HK-2 (cell line): ENCODE data around the gene P2RX6.

ENCODE experiments used
- DNase-seq: peaks from one replicate; pipeline ENCODE4 v3.0.0-alpha.2; 2018; ENCODE audit not compliant: unreplicated experiment

Gene P2RX6

DNA sequence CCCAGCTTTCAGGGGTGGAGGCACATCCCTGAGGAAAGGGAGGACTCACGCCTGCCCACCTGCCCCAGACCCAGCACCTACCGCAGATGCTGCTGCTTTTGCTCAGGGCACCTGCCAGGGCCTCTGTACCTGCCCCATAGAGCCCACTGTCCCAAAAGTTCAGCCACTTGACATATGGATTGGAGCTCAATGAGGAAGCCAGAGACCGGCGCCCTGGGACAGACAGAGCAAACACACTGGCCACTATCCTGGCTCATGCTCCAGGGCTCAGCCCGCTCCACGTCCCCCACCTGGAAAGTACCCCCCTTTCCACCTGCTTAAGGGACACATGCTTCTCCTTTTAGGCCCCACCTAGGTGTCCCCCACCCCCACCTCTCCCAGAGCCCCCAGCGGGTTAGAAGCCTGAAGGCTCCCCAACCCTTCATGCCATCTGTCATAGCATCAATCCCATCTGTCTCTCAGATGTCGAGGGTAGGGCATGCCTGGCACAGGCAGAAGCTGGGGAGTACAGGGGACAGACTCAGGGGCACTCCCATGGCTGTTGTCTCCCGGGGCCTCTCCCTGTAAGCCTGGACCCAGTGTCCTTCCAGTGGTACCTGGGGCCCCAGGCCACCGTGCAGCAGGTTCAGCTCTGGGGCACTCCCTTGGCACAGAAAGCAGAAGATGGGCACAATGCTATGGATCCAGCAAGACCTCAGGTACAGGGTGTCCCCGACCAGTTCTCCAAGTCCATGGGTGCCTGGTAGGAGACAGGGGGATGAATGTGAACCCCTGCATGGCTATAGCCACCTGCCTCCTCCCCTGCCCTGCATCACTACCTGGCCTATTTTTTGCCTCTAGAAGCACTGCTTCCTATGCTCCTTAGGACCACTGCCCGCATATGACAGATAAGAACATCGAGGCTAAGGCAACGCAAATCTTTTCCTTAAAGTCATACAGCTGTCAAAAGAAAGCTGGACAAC, 2.2 kb upstream of the P2RX6 start:
- no peak for DNase-seq

DNA sequence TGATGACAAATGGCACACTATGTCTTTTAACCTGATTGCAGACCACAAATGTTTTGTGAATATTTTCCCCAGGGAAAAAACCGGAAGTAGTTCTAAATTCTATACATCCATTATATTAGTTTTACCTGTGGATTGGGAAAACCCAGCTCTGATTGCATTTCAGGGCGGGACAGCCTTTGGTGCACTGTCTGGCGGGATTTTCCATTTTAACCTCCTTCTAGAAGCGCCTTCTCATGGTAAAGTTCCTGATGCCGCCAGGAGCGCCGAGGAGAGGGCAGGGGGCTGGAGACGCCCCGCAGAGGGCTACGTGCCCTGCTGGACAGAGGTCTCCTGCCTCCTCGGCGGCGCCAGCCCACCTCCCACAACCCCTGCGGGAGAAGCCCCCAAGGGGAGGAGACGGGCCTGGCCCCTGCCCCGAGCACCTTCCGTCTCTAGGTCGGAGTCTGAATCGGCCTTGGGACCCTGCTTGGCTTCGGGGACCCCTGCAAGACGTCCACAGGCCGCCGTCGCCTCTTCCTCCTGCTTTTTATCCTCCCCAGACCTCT, 1.2 kb upstream of the P2RX6 start:
- DNase-seq, result no peak

DNA sequence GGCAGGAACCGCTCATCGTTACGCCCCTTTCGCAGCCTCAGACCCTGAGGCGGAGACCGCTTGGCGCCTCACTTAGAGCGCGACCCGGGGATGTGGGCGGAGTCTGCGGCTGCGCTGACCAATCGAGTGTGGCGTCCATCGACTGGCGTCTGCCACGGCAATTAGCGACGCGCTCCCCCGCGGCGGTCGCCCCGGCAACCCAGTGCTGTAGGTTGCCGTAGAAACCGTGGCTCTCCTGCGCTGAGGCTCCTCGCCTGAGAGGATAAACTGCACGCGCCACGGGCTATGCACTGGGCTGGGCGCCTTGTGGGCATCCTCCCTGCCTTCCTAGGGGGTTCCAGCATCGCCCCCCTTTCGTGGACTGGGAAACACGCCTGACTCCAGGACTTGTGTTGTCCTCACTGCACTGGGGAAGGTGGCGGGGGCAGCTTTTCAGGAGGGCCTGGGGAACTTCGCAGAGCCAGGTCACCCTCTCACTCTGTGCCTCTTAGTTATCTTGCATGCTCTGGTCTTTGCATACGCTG, 701 bp upstream of the P2RX6 start:
- peak; percentile 90 for DNase-seq

DNA sequence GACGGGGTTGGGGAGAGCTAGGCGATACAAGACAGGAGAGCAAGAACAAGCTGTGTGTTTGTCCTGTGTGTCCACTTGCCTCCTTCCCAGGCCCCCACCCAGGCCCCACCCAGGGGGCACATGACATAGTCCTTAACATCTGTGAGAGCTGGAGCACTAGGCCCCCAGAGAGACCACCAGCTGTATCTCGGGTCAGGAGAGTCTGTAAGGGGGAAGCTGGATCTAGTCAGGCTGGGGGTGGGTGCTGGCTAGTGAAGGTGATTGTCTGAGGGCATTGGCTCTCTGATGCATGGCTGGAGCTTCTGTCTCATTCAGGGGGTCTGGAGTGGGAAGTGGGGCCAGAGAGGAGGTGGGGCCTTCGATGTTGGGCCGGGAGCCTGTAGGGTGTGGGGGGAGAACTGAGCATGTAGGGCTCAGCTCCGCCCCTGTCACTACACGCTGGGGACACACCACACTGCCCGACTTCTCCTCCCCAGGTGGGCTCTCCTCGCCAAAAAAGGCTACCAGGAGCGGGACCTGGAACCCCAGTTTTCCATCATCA, 571 bp downstream of the P2RX6 start:
- no peak for DNase-seq

DNA sequence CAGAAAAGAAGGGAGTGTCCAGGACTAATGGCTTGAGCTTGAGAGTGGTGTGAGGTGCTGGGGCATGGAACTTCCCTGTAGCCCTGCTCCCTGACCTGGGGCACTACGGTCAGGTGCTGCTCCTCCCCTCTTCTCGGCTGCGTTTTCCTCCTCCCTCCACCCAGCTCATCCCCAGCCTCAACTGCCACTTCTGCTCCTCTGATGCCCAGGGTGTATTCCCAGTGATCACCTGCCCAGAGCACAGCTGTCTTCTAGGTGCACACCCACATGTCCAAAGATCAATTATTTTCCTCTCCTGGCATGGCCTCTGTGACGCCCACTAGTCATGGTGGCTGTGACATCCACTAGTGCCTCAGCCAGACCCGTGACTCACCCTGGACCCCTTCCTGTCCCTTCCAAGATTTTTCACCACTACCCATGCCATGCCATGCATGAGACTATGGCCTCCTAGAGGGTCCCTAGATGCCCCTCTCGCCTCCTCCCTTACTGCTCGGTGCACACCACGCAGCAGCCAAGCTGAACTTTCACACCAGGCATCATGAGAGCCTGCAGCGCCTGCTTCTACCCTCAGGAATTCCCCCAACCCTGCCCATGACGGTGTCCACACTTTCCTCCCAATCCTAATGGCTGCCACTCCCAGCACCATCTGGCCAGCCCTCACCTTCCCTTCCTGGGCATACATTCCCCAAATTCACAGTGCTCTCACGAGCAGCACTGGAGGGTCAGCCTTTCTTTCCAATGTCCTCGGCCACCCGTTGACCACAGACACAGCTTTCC, 1.9 kb downstream of the P2RX6 start:
- DNase-seq, result no peak

DNA sequence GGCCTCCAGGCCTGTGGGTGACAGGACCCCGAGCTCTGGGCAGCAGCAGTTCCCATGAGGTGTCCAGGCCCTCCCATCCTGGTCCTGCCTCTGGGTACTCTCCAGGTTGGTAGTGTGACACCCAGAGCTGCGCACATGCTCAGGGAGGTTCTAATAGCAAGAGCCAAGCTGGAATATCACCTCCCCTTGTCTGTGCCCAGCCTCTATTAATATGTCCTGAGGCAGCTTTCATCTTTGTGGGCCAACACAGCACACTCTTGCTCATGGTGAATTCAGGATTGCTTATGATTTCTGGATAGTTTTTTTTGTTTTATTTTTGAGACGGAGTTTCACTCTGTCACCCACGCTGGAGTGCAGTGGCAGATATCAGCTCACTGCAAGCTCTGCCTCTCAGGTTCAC, 3.3 kb downstream of the P2RX6 start:
- no peak for DNase-seq

DNA sequence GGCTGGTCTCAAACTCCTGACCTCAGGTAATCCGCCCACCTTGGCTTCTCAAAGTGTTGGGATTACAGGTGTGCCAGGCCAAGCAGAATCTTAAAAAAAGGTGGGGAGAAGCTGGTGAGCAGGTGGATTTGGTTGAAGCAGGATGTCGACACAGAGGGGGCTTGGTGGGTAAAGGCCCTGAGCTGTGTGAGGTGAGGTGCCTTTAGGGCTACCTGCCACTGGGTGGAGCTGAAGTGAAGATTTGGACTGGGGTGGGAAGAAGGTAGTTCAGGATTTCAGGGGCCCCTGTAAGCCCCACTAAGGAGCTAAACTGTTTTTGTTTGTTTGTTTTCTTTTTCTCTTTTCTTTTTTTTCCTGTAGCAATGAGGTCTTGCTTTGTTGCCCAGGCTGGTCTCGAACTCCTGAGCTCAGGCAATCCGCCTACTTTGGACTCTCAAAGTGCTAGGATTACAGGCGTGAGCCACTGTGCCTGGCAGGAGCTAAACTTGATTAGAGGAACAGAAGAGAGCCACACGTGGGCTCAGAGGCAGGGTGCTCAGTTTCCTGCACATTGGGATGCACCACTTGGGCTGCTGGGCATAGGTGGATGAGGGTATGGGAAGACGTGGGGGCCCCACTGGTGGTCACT, 6.0 kb downstream of the P2RX6 start:
- DNase-seq, result no peak

DNA sequence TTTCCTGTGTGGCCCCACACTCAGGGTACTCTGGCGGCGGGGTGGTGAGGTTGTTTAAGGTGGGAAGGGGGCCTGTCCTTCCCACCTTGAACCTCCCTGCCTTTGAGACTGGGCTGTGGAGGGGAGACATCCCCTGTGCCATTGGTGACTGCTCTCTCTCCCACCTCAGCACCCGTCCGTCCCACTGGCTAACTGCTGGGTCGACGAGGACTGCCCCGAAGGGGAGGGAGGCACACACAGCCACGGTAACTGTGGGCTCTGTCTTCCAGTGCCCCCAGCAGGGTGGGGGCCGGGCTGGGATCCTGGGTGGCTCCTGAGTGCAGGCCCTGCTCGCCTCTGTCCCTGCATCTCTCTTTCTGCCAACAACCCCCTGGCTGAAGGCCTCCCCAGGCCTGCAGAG, 7.5 kb downstream of the P2RX6 start:
- no peak for DNase-seq

DNA sequence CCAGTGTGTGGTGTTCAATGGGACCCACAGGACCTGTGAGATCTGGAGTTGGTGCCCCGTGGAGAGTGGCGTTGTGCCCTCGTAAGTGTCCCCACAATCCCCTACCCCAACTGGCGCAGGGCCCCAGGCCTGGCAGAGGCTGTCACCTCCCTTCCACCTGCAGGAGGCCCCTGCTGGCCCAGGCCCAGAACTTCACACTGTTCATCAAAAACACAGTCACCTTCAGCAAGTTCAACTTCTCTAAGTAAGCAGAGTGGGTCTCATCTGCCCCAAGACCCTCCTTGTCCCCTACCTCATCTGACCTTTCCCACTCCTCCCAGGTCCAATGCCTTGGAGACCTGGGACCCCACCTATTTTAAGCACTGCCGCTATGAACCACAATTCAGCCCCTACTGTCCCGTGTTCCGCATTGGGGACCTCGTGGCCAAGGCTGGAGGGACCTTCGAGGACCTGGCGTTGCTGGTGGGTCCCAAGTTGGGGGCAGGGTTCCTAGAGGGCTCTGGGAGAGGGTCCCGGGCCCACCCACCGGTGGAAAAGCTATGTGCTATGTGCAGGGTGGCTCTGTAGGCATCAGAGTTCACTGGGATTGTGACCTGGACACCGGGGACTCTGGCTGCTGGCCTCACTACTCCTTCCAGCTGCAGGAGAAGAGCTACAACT, 8.1 kb downstream of the P2RX6 start:
- no peak for DNase-seq

DNA sequence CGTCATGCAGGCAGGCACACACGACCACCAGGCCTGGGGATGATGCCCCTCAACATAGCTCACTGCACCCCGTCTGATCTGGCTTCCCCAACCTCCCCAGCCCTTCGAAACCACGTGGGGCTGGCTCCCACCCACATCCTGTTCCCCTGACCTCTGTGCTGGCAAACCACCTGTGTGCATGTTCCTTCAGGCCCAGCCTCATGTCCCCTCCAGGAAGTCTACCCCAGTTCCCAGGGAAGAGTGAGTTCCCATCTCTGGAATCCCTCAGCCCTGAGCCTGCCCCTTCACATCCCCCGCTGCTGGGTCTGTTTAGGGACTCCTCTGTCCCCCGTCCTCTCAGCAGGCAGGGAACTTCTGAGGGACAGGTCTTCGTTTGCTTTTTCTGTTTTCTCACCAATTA, 10.3 kb downstream of the P2RX6 start:
- no peak for DNase-seq

DNA sequence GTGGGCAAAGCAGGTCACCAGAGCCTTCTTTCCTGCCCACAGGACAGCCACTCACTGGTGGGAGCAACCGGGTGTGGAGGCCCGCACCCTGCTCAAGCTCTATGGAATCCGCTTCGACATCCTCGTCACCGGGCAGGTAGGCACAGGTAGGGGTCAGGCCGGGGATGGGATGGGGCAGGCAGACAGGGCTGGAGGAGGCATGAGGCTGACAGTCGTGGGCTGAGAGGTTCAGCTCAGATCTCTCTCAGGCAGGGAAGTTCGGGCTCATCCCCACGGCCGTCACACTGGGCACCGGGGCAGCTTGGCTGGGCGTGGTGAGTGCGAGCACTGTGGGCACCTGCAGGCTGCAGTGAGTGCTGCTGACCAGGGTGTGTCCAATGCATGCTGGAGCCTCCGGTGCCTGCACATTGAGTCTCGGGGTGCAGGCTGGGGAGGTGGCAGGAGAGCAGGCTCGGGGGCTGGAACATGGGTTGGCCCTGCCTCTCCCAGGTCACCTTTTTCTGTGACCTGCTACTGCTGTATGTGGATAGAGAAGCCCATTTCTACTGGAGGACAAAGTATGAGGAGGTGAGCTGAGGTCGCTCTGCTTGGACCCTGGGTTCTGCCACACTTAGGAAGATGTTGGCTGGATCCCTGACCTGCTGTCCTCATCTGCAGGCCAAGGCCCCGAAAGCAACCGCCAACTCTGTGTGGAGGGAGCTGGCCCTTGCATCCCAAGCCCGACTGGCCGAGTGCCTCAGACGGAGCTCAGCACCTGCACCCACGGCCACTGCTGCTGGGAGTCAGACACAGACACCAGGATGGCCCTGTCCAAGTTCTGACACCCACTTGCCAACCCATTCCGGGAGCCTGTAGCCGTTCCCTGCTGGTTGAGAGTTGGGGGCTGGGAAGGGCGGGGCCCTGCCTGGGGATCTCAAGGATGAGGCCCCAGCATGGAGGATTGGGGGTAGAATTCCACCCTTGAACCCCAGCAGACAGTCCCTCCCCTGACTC, 11.1 kb downstream of the P2RX6 start:
- no peak for DNase-seq

DNA sequence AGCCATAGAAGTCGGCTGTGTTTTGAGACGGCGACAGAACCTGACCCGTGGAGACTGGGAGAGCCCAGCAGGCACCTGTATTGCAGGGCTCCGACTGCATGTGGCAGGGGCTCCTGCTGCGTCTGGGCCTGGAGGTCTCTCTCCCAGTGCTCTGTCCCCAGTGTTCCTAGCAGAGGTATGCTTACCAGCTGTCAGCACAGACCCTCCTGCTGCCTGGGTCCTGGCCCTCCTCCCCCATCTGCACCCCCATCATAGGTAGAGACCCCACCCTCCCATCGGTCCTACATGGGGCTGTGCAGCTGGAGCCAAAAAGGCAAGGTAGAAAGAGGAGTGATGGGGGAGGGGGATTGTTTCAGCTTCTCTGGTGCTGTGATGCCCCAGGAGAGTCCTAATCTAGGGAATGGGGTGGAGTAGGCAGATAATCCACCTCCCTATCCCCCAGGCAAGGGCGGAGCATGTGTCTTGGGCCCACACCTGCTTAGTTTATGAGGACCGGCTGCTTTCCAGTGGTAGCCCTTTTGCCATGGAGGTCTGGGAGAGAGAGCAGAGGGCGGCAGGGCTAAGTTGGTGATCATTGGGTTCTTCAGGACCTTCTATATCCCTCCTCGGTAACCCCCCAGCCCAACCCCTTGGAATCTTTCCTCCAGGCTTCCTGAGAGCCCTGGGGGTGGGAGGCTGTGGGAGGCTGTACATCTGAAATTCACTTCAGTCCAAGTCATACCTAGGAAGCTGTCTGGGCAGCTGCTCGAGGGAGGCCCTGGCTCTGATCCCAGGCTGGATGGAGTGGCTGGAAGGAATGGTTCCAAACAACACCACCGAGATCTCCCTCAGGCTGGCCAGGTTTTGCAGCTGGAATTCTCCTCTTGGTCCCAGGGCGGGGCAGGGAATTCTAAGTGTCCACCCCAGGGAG, 12.1 kb downstream of the P2RX6 start:
- no peak for DNase-seq

DNA sequence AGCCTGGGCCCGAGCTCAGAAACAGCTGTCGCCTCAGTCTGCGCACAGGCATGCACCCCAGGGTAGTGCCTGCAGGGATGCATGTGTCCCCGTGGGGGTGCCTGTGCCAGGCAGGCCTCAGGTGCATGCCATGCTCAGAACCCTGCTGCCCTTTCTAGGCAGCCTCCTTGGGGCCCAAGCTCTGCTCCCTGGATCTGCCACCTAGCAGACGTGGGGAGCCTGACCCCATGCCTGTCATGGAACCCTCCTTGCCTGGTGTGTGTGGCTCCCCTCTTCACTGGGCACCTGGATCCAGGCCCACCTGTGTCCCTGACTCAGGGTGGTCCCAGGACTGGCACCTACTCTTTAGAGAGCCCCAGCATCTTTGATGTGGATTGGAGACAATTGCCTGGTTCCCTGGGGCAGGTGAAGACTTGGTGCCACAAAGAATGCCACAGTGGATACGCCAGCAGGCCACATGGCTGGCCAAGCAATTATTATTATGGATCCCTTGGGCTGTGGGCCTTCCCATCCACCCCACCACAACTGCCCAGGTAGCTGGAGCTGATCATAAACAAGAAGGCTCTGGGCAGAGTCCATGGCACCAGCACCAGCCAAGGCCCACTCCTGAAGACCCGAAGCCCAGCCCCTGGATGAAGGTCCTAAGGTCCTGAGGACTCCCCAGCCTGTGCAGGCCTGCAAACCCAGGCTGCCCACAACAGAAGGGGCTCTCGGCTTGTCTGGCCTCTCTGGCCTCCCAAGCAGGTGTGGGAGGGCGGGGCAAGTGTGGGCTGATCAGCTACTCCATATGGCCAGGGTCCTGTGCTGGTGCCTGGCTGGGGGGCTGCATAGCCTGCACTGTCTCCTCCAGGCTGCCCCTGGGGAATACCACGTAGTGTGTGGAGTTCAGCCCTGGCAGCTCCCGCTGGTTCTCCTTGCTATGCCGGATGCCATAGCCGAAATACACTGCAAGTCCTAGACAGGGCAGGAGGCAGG, 13.6 kb downstream of the P2RX6 start:
- DNase-seq, result no peak

DNA sequence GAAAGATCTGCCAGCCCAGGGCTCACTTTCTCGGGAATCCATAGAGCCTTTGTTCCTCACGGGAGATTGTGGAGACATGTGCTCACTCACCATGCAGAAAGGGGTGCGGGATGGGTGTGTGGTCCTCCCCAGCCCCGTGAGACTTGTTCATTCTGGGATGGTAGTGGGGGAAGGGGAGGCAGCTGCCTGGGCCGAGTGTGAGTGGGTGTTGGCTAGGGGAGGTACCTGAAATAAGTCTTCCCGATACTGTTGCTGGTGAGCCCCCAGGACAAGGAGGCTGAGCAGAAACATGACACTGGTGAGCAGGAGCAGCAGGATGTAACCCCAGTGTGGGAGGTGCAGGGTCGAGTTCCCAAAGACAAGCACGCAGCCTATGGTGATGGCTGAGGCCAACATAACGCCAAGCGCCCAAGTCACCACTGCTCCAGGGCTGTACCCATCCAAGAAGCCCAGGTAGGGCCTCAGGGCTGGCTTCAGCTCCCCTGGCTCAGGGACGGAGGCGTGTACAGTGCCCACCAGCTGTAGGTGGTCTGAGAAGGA, 14.6 kb downstream of the P2RX6 start:
- no peak for DNase-seq

DNA sequence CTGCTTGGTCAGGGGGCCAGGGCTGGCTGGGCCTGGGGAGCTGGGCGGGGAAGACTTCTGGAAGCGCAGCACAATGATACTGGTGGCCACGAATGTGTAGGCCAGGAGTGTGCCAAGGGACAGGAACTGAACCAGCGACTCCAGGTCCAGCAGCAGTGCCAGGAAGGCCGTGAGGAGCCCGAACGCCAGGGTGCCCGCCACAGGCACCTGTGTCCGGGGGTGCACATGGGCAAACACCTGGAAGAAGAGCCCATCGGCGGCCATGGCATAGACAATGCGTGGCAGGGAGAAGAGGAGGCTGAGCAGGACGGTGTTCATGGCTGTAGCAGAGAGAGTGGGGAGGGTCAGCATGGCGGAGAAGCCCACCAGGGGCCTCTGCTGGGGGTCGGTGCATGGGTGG, 15.1 kb downstream of the P2RX6 start:
- no peak for DNase-seq

DNA sequence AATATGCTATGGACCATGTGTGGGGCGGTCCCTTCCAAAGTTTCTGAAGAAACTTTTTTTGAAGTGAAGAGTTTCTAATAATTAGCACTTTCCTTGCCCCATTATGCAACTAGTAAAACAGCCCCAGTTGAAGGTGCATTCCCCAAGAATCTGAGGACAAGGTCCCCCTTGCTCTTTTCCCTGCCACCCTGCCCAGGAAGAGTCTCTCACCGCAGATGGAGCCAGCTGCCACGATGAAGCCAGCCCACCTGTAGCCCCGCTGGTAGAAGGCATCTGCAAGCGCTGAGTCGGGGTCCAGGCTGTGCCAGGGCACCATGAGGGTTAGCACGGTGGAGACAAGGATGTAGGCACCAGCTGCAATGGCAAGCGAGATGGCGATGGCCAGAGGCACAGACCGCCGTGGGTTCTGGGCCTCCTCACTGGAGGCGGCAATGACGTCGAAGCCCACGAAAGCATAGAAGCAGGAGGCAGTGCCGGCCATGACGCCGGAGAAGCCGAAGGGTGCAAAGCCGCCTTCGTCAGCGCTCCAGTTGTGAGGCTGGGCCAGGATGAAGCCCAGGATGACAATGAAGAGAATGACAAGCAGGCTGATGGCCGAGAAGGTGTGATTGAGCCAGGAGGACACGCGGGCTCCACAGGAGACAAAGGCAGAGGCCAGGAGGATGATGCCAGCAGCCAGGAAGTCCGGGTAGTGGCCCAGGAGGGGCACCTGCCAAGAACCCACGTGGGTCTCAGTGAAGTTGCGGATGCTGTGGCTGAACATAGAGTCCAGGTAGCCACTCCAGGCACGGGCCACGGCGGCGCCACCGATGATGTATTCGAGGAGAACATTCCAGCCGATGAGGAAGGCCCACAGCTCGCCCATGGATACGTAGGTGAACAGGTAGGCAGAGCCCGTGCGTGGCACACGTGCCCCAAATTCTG, 15.9 kb downstream of the P2RX6 start:
- DNase-seq, result no peak
